Measurements from ENCODE around the gene CRYBG1.
"Not testable (repeated sequence)": the region's sequence is repeated elsewhere in the genome, so short reads cannot be mapped to it uniquely, and the experiment has no call there.

CRYBG1 gene

DNA sequence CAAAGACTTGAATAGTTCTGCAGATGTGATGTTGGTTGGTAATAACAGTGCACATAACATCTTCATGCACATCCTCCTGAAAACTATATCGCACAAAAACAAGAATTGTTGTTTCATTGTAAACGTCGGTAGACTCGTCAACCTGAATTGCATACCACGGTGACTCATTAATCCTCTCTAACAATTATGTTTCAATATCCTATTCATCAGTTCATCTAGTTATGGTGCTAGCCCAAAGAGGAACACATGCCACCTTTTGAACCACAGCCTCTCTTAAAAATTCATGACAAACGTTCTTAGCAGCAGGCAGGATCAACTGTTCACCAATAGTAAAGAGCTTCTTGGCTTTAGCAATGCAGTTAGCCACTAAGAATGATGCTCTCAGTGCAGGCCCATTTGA lies 25.0 kb downstream of the CRYBG1 start:
- Histone ChIP-seq H3K4me3 (ENCODE audit: control insufficient read depth in 1 of 7, extremely low read depth in 1 of 7, insufficient read depth in 4 of 7, low read depth in 2 of 7, low read length in 6 of 7) (no peak overlapping the region), H3K36me3 (ENCODE audit: control insufficient read depth in 4 of 4, insufficient read depth in 4 of 4, low read length in 3 of 4) (no peaks in the 10 kb centered on the region), H3K27ac (ENCODE audit: insufficient read depth in 1 of 2, low read depth in 1 of 2, low read length in 2 of 2, poor library complexity in 1 of 2, severe bottlenecking in 2 of 2) (no peak overlapping the region), H3K27me3 (replicated peaks in 2 of 5; ENCODE audit: control insufficient read depth in 4 of 5, insufficient read depth in 5 of 5, low read length in 4 of 5) (no peaks in the 10 kb centered on the region), H3K4me1 (ENCODE audit: control extremely low read depth in 1 of 4, control insufficient read depth in 4 of 4, insufficient read depth in 4 of 4, low read length in 3 of 4) (peaks cover 0 to 3% (median 0%) of the 10 kb centered on the region in 4 experiments), H3K9me3 (ENCODE audit: control extremely low read depth in 1 of 5, control insufficient read depth in 4 of 5, insufficient read depth in 2 of 5, low read depth in 1 of 5, low read length in 4 of 5) (no peaks in the 10 kb centered on the region)
- ChIA-PET POLR2A (no interaction called here), CTCF (no interaction called here)
- DNase-seq: no peak
- WGBS (ENCODE audit: insufficient coverage): 97% methylated on average over 6 of the region's 6 CpGs

GRCh38 chr6:106387875-106388274 lies 27.4 kb downstream of the CRYBG1 start:
- H3K27me3 ChIP-seq (replicated peaks in 2 of 5; ENCODE audit: control insufficient read depth in 4 of 5, insufficient read depth in 5 of 5, low read length in 4 of 5): no peaks in the 10 kb centered on the region
- H3K27ac ChIP-seq (ENCODE audit: insufficient read depth in 1 of 2, low read depth in 1 of 2, low read length in 2 of 2, poor library complexity in 1 of 2, severe bottlenecking in 2 of 2): no peak overlapping the region
- H3K4me3 ChIP-seq (ENCODE audit: control insufficient read depth in 1 of 7, extremely low read depth in 1 of 7, insufficient read depth in 4 of 7, low read depth in 2 of 7, low read length in 6 of 7): no peak overlapping the region
- no peaks in the 10 kb centered on the region for H3K36me3 ChIP-seq (ENCODE audit: control insufficient read depth in 4 of 4, insufficient read depth in 4 of 4, low read length in 3 of 4)
- no peaks in the 10 kb centered on the region for H3K4me1 ChIP-seq (ENCODE audit: control extremely low read depth in 1 of 4, control insufficient read depth in 4 of 4, insufficient read depth in 4 of 4, low read length in 3 of 4)
- H3K9me3 ChIP-seq (ENCODE audit: control extremely low read depth in 1 of 5, control insufficient read depth in 4 of 5, insufficient read depth in 2 of 5, low read depth in 1 of 5, low read length in 4 of 5): no peaks in the 10 kb centered on the region
- ChIA-PET POLR2A (no interaction called here), CTCF (interaction anchor here (1.9 kb wide), 1 partner anchor 48 kb away, joined by 4 read pairs; no protein-coding TSS in a partner anchor)
- 96% methylated on average over 3 of the region's 3 CpGs for WGBS (ENCODE audit: insufficient coverage)
- DNase-seq: no peak

DNA sequence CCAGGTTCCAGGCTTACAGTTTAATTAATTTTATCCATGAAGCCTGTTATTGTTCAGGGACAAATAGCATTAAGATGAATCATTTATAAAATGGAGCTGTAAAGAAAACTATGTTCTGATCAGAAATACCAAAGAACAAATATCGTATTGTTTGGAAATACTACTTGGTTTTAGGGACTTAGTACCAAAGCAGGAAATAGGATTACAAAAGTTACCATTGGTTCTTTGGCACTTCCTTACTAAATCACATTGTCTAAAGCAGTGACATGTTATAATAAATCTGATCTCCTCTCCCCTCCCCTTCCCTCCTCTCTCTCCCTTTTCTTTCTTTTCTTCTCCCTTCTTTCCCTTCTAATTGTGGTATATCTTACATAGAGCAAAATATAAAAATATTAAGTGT lies 29.6 kb downstream of the CRYBG1 start:
- H3K27ac ChIP-seq (ENCODE audit: insufficient read depth in 1 of 2, low read depth in 1 of 2, low read length in 2 of 2, poor library complexity in 1 of 2, severe bottlenecking in 2 of 2): no peak overlapping the region
- no peaks in the 10 kb centered on the region for H3K9me3 ChIP-seq (ENCODE audit: control extremely low read depth in 1 of 5, control insufficient read depth in 4 of 5, insufficient read depth in 2 of 5, low read depth in 1 of 5, low read length in 4 of 5)
- ChIA-PET POLR2A (no interaction called here), CTCF (interaction anchor here (0.5 kb wide), 1 partner anchor 55 kb away, joined by 3 read pairs; no protein-coding TSS in a partner anchor)
- H3K4me1 ChIP-seq (ENCODE audit: control extremely low read depth in 1 of 4, control insufficient read depth in 4 of 4, insufficient read depth in 4 of 4, low read length in 3 of 4): no peaks in the 10 kb centered on the region
- H3K27me3 ChIP-seq (replicated peaks in 2 of 5; ENCODE audit: control insufficient read depth in 4 of 5, insufficient read depth in 5 of 5, low read length in 4 of 5): no peaks in the 10 kb centered on the region
- WGBS (ENCODE audit: insufficient coverage): no CpG with 5 or more reads among the region's 1 CpG
- no peaks in the 10 kb centered on the region for H3K36me3 ChIP-seq (ENCODE audit: control insufficient read depth in 4 of 4, insufficient read depth in 4 of 4, low read length in 3 of 4)
- DNase-seq: no peak
- H3K4me3 ChIP-seq (ENCODE audit: control insufficient read depth in 1 of 7, extremely low read depth in 1 of 7, insufficient read depth in 4 of 7, low read depth in 2 of 7, low read length in 6 of 7): no peak overlapping the region

GRCh38 chr6:106396426-106397220 lies 36.1 kb downstream of the CRYBG1 start:
- Histone ChIP-seq H3K27ac (ENCODE audit: insufficient read depth in 1 of 2, low read depth in 1 of 2, low read length in 2 of 2, poor library complexity in 1 of 2, severe bottlenecking in 2 of 2) (no peak overlapping the region), H3K4me3 (ENCODE audit: control insufficient read depth in 1 of 7, extremely low read depth in 1 of 7, insufficient read depth in 4 of 7, low read depth in 2 of 7, low read length in 6 of 7) (no peak overlapping the region), H3K9me3 (ENCODE audit: control extremely low read depth in 1 of 5, control insufficient read depth in 4 of 5, insufficient read depth in 2 of 5, low read depth in 1 of 5, low read length in 4 of 5) (no peaks in the 10 kb centered on the region), H3K27me3 (replicated peaks in 2 of 5; ENCODE audit: control insufficient read depth in 4 of 5, insufficient read depth in 5 of 5, low read length in 4 of 5) (no peaks in the 10 kb centered on the region), H3K36me3 (ENCODE audit: control insufficient read depth in 4 of 4, insufficient read depth in 4 of 4, low read length in 3 of 4) (no peaks in the 10 kb centered on the region), H3K4me1 (ENCODE audit: control extremely low read depth in 1 of 4, control insufficient read depth in 4 of 4, insufficient read depth in 4 of 4, low read length in 3 of 4) (no peaks in the 10 kb centered on the region)
- CTCF ChIA-PET: no interaction called here
- POLR2A ChIA-PET: no interaction called here
- WGBS (ENCODE audit: insufficient coverage): 95% methylated on average over 4 of the region's 7 CpGs
- DNase-seq: no peak

- POLR2A ChIA-PET: no interaction called here
- CTCF ChIA-PET: interaction anchor here (1.2 kb wide), 1 partner anchor 27 kb away, joined by 3 read pairs; no protein-coding TSS in a partner anchor
- Histone ChIP-seq H3K36me3 (ENCODE audit: control insufficient read depth in 4 of 4, insufficient read depth in 4 of 4, low read length in 3 of 4) (no peaks in the 10 kb centered on the region), H3K9me3 (ENCODE audit: control extremely low read depth in 1 of 5, control insufficient read depth in 4 of 5, insufficient read depth in 2 of 5, low read depth in 1 of 5, low read length in 4 of 5) (no peaks in the 10 kb centered on the region), H3K4me3 (ENCODE audit: control insufficient read depth in 1 of 7, extremely low read depth in 1 of 7, insufficient read depth in 4 of 7, low read depth in 2 of 7, low read length in 6 of 7) (no peak overlapping the region), H3K27me3 (replicated peaks in 2 of 5; ENCODE audit: control insufficient read depth in 4 of 5, insufficient read depth in 5 of 5, low read length in 4 of 5) (no peaks in the 10 kb centered on the region), H3K4me1 (ENCODE audit: control extremely low read depth in 1 of 4, control insufficient read depth in 4 of 4, insufficient read depth in 4 of 4, low read length in 3 of 4) (no peaks in the 10 kb centered on the region), H3K27ac (ENCODE audit: insufficient read depth in 1 of 2, low read depth in 1 of 2, low read length in 2 of 2, poor library complexity in 1 of 2, severe bottlenecking in 2 of 2) (no peak overlapping the region)
- no peak for DNase-seq
- no CpG with 5 or more reads among the region's 2 CpGs for WGBS (ENCODE audit: insufficient coverage)
Observed at GRCh38 chr6:106397431-106397830, 36.9 kb downstream of the CRYBG1 start.

GRCh38 chr6:106398621-106399020 lies 38.1 kb downstream of the CRYBG1 start:
- ChIA-PET CTCF (no interaction called here), POLR2A (no interaction called here)
- Histone ChIP-seq H3K27me3 (replicated peaks in 2 of 5; ENCODE audit: control insufficient read depth in 4 of 5, insufficient read depth in 5 of 5, low read length in 4 of 5) (no peaks in the 10 kb centered on the region), H3K36me3 (ENCODE audit: control insufficient read depth in 4 of 4, insufficient read depth in 4 of 4, low read length in 3 of 4) (no peaks in the 10 kb centered on the region), H3K27ac (ENCODE audit: insufficient read depth in 1 of 2, low read depth in 1 of 2, low read length in 2 of 2, poor library complexity in 1 of 2, severe bottlenecking in 2 of 2) (no peak overlapping the region), H3K4me1 (ENCODE audit: control extremely low read depth in 1 of 4, control insufficient read depth in 4 of 4, insufficient read depth in 4 of 4, low read length in 3 of 4) (no peaks in the 10 kb centered on the region), H3K9me3 (ENCODE audit: control extremely low read depth in 1 of 5, control insufficient read depth in 4 of 5, insufficient read depth in 2 of 5, low read depth in 1 of 5, low read length in 4 of 5) (peaks cover 0 to 4% (median 0%) of the 10 kb centered on the region in 5 experiments), H3K4me3 (ENCODE audit: control insufficient read depth in 1 of 7, extremely low read depth in 1 of 7, insufficient read depth in 4 of 7, low read depth in 2 of 7, low read length in 6 of 7) (no peak overlapping the region)
- WGBS (ENCODE audit: insufficient coverage): 100% methylated on average over 1 of the region's 3 CpGs
- no peak for DNase-seq

DNA sequence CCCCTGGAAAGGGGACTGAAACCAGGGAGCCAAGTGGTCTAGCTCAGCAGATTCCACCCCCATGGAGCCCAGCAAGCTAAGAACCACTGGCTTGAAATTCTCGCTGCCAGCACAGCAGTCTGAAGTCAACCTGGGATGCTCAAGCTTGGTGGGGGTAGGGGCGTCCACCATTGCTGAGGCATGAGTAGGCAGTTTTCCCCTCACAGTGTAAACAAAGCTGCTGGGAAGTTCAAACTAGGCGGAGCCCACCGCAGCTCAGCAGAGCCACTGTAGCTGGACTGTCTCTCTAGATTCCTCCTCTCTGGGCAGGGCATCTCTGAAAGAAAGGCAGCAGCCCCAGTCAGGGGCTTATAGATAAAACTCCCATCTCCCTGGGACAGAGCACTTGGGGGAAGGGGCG lies 44.5 kb downstream of the CRYBG1 start:
- H3K27me3 ChIP-seq (replicated peaks in 2 of 5; ENCODE audit: control insufficient read depth in 4 of 5, insufficient read depth in 5 of 5, low read length in 4 of 5); POLR2A ChIA-PET; H3K27ac ChIP-seq (ENCODE audit: insufficient read depth in 1 of 2, low read depth in 1 of 2, low read length in 2 of 2, poor library complexity in 1 of 2, severe bottlenecking in 2 of 2); H3K36me3 ChIP-seq (ENCODE audit: control insufficient read depth in 4 of 4, insufficient read depth in 4 of 4, low read length in 3 of 4); DNase-seq; H3K4me3 ChIP-seq (ENCODE audit: control insufficient read depth in 1 of 7, extremely low read depth in 1 of 7, insufficient read depth in 4 of 7, low read depth in 2 of 7, low read length in 6 of 7); H3K9me3 ChIP-seq (ENCODE audit: control extremely low read depth in 1 of 5, control insufficient read depth in 4 of 5, insufficient read depth in 2 of 5, low read depth in 1 of 5, low read length in 4 of 5); H3K4me1 ChIP-seq (ENCODE audit: control extremely low read depth in 1 of 4, control insufficient read depth in 4 of 4, insufficient read depth in 4 of 4, low read length in 3 of 4): not testable (repeated sequence)
- CTCF ChIA-PET: interaction anchor here (0.6 to 1.7 kb wide), 2 partner anchors 66 to 1055 kb away, joined by 4 read pairs; no protein-coding TSS in a partner anchor
- 69% methylated on average over 3 of the region's 5 CpGs for WGBS (ENCODE audit: insufficient coverage)
